Right lobe of liver (tissue), 4 donors: ENCODE data around the gene PC.

Experiments
- CTCF ChIP-seq, 4 donors: fragments of 200-600 bp in 3 of 4; fragments of 450-650 bp in 1 of 4; IDR thresholded peaks; one replicate each; pipeline versions ENCODE4 v1.5.1 to v1.8.0; 2016 to 2022; ENCODE audit warnings: antibody characterized with exemption in 4 of 4, mild to moderate bottlenecking in 2 of 4
- POLR2A ChIP-seq: fragments of 450-650 bp; IDR thresholded peaks from one replicate; pipeline ENCODE4 v1.6.1; 2017; ENCODE audit warnings: antibody characterized with exemption, mild to moderate bottlenecking
- donor health status: DM: no; HTN: no; CAD: no.
- donor health status: DM: no; HTN: no; CAD: no.
- donor health status: DM: no; HTN: yes; CAD: no.

GRCh38 chr11:66885950-66886440 lies 72.2 kb downstream of the PC start:
- TF ChIP-seq CTCF (IDR thresholded peaks at IDR 0.05) (no peak), POLR2A (no peak)
